ENCODE results near the gene PRR33. TPM values are rescaled to one million over a fixed set of nuclear protein-coding genes. Genes with fewer than 3 reads are reported as not detected.

PRR33 gene
- total and polyA plus RNA-seq, 8 donors: not detected

DNA sequence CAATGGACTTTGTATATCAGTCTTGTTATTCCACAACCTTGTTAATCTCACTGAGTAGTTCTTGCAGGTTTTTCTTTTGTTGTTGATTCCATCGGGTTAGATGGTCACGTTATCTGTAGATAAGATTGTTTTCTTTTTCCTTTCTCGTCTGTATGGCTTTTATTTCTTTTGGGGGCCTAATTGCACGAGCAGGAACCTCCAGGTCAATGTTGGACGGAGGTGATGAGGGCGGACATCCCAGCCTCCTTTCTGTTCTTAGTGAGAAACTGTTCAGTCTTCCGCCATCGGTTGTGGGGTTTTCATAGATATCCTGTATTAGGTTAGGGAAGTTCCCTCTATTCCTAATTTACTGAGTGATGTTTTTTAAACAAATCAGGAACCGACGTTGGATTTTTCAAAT is 4.8 kb upstream of the PRR33 start:
- Histone ChIP-seq H3K36me3 (no peaks in the 10 kb centered on the region), H3K9me3 (no peaks in the 10 kb centered on the region), H3K27ac (no peak overlapping the region), H3K27me3 (no peaks in the 10 kb centered on the region), H3K4me1 (peaks cover 0 to 9% (median 0%) of the 10 kb centered on the region in 3 donors), H3K4me3 (no peak overlapping the region)
- DNase-seq (no peak), ATAC-seq (no peak), FAIRE-seq (no peak)
- TF ChIP-seq, protein P1, sequence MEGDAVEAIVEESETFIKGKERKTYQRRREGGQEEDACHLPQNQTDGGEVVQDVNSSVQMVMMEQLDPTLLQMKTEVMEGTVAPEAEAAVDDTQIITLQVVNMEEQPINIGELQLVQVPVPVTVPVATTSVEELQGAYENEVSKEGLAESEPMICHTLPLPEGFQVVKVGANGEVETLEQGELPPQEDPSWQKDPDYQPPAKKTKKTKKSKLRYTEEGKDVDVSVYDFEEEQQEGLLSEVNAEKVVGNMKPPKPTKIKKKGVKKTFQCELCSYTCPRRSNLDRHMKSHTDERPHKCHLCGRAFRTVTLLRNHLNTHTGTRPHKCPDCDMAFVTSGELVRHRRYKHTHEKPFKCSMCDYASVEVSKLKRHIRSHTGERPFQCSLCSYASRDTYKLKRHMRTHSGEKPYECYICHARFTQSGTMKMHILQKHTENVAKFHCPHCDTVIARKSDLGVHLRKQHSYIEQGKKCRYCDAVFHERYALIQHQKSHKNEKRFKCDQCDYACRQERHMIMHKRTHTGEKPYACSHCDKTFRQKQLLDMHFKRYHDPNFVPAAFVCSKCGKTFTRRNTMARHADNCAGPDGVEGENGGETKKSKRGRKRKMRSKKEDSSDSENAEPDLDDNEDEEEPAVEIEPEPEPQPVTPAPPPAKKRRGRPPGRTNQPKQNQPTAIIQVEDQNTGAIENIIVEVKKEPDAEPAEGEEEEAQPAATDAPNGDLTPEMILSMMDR (IDR thresholded peaks at IDR 0.05): no peak
- intact Hi-C loops (cut with DNase I): loop anchor here in 2 of 3 donors (10.0 kb wide), 1 partner anchor 48 kb away; the partner anchor contains the start of gene MRPL23 (in 2 of the 2)
- 66 to 68% methylated on average over 10 of the region's 10 CpGs for WGBS, 2 donors

DNA sequence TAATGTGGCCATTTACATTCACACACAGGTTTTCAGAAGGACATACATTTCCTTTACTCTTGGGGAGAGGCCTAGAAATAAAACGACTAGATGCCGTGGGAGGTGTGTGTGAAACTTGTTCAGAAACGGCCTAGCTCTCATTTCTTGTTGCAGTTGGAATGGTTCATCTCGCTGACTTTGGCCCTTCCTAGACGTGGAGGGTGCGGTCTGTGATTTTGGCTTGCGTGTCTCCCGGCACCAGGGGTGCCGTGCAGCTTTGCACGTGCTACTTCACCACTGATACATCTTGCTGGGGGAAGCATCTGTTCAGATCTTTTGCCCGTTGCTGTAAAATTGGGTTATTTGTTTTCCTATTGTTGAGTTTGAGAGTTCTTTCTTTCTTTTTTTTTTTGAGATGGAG is 3.1 kb upstream of the PRR33 start:
- ATAC-seq (no peak), DNase-seq (no peak), FAIRE-seq (no peak)
- Histone ChIP-seq H3K27ac (no peak overlapping the region), H3K27me3 (no peaks in the 10 kb centered on the region), H3K9me3 (no peaks in the 10 kb centered on the region), H3K4me3 (no peak overlapping the region), H3K36me3 (no peaks in the 10 kb centered on the region), H3K4me1 (peaks cover 0 to 9% (median 0%) of the 10 kb centered on the region in 3 donors)
- 88 to 92% methylated on average over 11 of the region's 11 CpGs for WGBS, 2 donors
- TF ChIP-seq, protein P1 (IDR thresholded peaks at IDR 0.05): no peak
- intact Hi-C loops (cut with DNase I): loop anchor here in 2 of 3 donors (10.0 kb wide), 1 partner anchor 50 kb away; the partner anchor contains the start of gene MRPL23 (in 2 of the 2)

DNA sequence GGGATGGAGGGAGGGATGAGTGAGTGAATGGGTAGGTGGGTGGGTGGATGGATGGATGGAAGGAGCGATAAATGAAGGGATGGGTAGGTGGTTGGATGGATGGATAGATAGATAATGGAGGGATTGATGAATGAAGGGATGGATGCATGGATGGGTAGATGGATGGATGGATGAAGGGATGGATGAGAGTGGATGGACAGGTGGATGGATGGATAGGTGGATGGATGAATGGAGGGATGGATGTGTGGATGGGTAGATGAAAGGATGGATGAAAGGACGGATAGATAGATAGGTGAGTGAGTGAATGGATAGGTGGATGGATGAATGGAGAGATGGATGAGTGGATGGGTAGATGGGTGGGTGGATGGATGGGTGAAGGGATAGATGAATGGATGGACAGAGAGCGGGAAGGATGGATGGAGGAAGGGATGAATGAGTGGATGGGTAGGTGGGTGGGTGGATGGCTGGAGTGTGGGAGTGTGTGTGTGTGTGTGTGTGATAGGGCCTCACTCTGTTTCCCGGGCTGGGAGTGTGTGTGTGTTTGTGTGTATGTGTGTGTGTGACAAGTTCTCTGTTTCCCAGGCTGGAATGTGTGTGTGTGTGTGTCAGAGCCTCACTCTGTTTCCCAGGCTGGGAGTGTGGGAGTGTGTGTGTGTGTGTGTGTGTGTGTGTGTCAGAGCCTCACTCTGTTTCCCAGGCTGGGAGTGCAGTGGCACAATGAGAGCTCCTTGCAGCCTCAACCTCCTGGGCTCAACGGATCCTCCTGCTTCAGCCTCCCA is 2.1 kb upstream of the PRR33 start:
- no peak for FAIRE-seq
- 70 to 77% methylated on average over 5 of the region's 5 CpGs for WGBS, 2 donors
- Histone ChIP-seq H3K9me3 (no peaks in the 10 kb centered on the region), H3K4me3 (no peak overlapping the region), H3K27me3 (no peaks in the 10 kb centered on the region), H3K4me1 (peaks cover 0 to under 1% (median 0%) of the 10 kb centered on the region in 3 donors), H3K36me3 (no peaks in the 10 kb centered on the region), H3K27ac (no peak overlapping the region)
- no peak for ATAC-seq
- intact Hi-C loops (cut with DNase I): loop anchor here (1.0 to 10.0 kb wide), 2 partner anchors 23 to 51 kb away; partner anchors contain the start of gene MRPL23 (in 2 of the 3)
- no peak for DNase-seq
- TF ChIP-seq, protein P1 (IDR thresholded peaks at IDR 0.05): no peak

DNA sequence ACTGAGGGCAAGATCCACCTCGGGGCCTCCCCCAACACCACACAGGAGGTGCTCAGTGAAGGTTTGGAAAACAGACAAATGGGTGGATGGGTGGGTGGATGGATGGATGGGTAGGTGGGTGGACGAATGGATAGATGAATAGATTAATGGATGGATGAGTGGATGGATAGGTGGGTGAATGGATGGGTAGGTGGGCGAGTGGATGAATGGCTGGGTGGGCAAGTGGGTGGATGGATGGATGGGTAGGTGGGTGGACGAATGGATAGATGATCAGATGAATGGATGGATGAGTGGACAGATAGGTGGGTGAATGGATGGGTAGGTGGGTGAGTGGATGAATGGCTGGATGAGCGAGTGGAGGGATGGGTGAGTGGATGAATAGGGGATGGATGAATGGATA is 863 bp upstream of the PRR33 start:
- intact Hi-C loops (cut with DNase I): loop anchor here in 2 of 3 donors (10.0 kb wide), 1 partner anchor 52 kb away; the partner anchor contains the start of gene MRPL23 (in 2 of the 2)

More for the DNA sequence above, 863 bp upstream of the PRR33 start:
- FAIRE-seq: no peak
- Histone ChIP-seq H3K27me3 (no peaks in the 10 kb centered on the region), H3K9me3 (no peaks in the 10 kb centered on the region), H3K27ac (no peak overlapping the region), H3K36me3 (no peaks in the 10 kb centered on the region), H3K4me3 (no peak overlapping the region), H3K4me1 (no peaks in the 10 kb centered on the region)
- TF ChIP-seq, protein P1 (IDR thresholded peaks at IDR 0.05): no peak
- 51 to 85% methylated on average over 5 of the region's 5 CpGs for WGBS, 2 donors
- no peak for ATAC-seq
- DNase-seq: no peak
